OCI-LY1 (cell line): ENCODE measurements around the gene PACSIN2.
"Not testable (repeated sequence)": the region's sequence is repeated elsewhere in the genome, so short reads cannot be mapped to it uniquely, and the experiment has no call there.

Source experiments
- H2AFZ ChIP-seq: fragments of 200-600 bp; sonication (generic), shearing (Covaris generic); 2 replicates; pipeline ENCODE4 v1.6.0; 2014; ENCODE audit warnings: antibody characterized with exemption, mild to moderate bottlenecking, low read length
- H3F3A ChIP-seq: fragments of 200-600 bp; sonication (generic), shearing (Covaris generic); 2 replicates; pipeline ENCODE4 v1.6.0; 2014; ENCODE audit warnings: mild to moderate bottlenecking, antibody characterized with exemption, low read length, moderate library complexity; ENCODE audit not compliant: insufficient read depth
- H3K27ac ChIP-seq: fragments of 200-600 bp; sonication (generic); 2 replicates; pipeline ENCODE4 v1.5.1; 2014; ENCODE audit warnings: low read length, mixed run types, mild to moderate bottlenecking, low read depth; ENCODE audit not compliant: poor library complexity, severe bottlenecking
- H3K27me3 ChIP-seq: fragments of 200-600 bp; sonication (generic); 2 replicates; pipeline ENCODE4 v1.6.0; 2014; ENCODE audit warnings: antibody characterized with exemption, mild to moderate bottlenecking, low read length, moderate library complexity; ENCODE audit not compliant: insufficient read depth
- H3K36me3 ChIP-seq: fragments of 200-600 bp; sonication (generic); 2 replicates; pipeline ENCODE4 v1.6.1; 2014; ENCODE audit warnings: mild to moderate bottlenecking, antibody characterized with exemption, low read length, moderate library complexity, mixed read lengths; ENCODE audit not compliant: insufficient read depth
- H3K4me1 ChIP-seq: fragments of 200-600 bp; sonication (generic); 2 replicates; pipeline ENCODE4 v1.5.1; 2014; ENCODE audit warnings: mild to moderate bottlenecking, low read length, moderate library complexity; ENCODE audit not compliant: insufficient read depth, severe bottlenecking
- H3K4me2 ChIP-seq: fragments of 200-600 bp; sonication (generic), shearing (Covaris generic); 2 replicates; pipeline ENCODE4 v1.6.1; 2014; ENCODE audit warnings: low read length
- H3K4me3 ChIP-seq: fragments of 200-600 bp; sonication (generic); 2 replicates; pipeline ENCODE4 v1.5.1; 2014; ENCODE audit warnings: low read length, low read depth, mild to moderate bottlenecking, mixed read lengths; ENCODE audit not compliant: poor library complexity, severe bottlenecking
- H3K79me2 ChIP-seq: fragments of 200-600 bp; shearing (Covaris generic); 2 replicates; pipeline ENCODE4 v1.6.1; 2016; ENCODE audit warnings: mixed run types, low read length, mixed read lengths; ENCODE audit not compliant: insufficient read depth
- H3K9ac ChIP-seq: fragments of 200-600 bp; sonication (generic), shearing (Covaris generic); 2 replicates; pipeline ENCODE4 v1.6.1; 2014; ENCODE audit warnings: mild to moderate bottlenecking, low read length, mixed read lengths
- H3K9me2 ChIP-seq: fragments of 200-600 bp; sonication (generic), shearing (Covaris generic); 2 replicates; pipeline ENCODE4 v1.6.1; 2014; ENCODE audit warnings: low read depth, mild to moderate bottlenecking, low read length, mixed read lengths
- H3K9me3 ChIP-seq: fragments of 200-600 bp; shearing (Covaris generic); 2 replicates; pipeline ENCODE4 v1.6.1; 2014; ENCODE audit warnings: low read length, mixed read lengths
- H4K20me1 ChIP-seq: fragments of 200-600 bp; sonication (generic), shearing (Covaris generic); 2 replicates; pipeline ENCODE4 v1.6.0; 2016; ENCODE audit warnings: mild to moderate bottlenecking, low read length; ENCODE audit not compliant: insufficient read depth
- CTCF ChIP-seq: fragments of 200-600 bp; sonication (generic), shearing (Covaris generic); IDR thresholded peaks from 2 replicates; pipeline ENCODE4 v1.5.1; 2017; ENCODE audit warnings: mild to moderate bottlenecking, antibody characterized with exemption, low read length, moderate library complexity, mixed read lengths
- EZH2 ChIP-seq: fragments of 200-600 bp; sonication (generic), shearing (Covaris generic); IDR thresholded peaks from 2 replicates; pipeline ENCODE4 v1.8.0; 2017; ENCODE audit warnings: borderline replicate concordance, mixed run types, mild to moderate bottlenecking, antibody characterized with exemption, low read length, moderate library complexity, mixed read lengths

Gene PACSIN2

GRCh38 chr22:43018615-43019014 is 3.7 kb upstream of the PACSIN2 start:
- H3K4me2 ChIP-seq, result no peak overlapping the region
- H3K9me3 ChIP-seq, result no peaks in the 10 kb centered on the region
- H3K27ac ChIP-seq, result no peak overlapping the region
- no peak overlapping the region for H2AFZ ChIP-seq
- no peaks in the 10 kb centered on the region for H3K27me3 ChIP-seq
- no peaks in the 10 kb centered on the region for H3K36me3 ChIP-seq
- TF ChIP-seq EZH2 (no peak), CTCF (no peak)
- no peak overlapping the region for H3K9ac ChIP-seq
- H3F3A ChIP-seq, result no peaks in the 10 kb centered on the region
- no peaks in the 10 kb centered on the region for H3K79me2 ChIP-seq
- no peaks in the 10 kb centered on the region for H4K20me1 ChIP-seq
- H3K9me2 ChIP-seq, result no peaks in the 10 kb centered on the region
- H3K4me1 ChIP-seq, result peaks cover 16% of the 10 kb centered on the region
- no peak overlapping the region for H3K4me3 ChIP-seq

- no peaks in the 10 kb centered on the region for H3K79me2 ChIP-seq
- no peak overlapping the region for H2AFZ ChIP-seq
- no peaks in the 10 kb centered on the region for H3K36me3 ChIP-seq
- no peak overlapping the region for H3K4me3 ChIP-seq
- no peak overlapping the region for H3K9ac ChIP-seq
- H3K9me3 ChIP-seq, result no peaks in the 10 kb centered on the region
- H4K20me1 ChIP-seq, result no peaks in the 10 kb centered on the region
- H3K27ac ChIP-seq, result no peak overlapping the region
- TF ChIP-seq EZH2 (no peak), CTCF (no peak)
- no peaks in the 10 kb centered on the region for H3K9me2 ChIP-seq
- peaks cover 21% of the 10 kb centered on the region for H3K4me1 ChIP-seq
- no peak overlapping the region for H3K4me2 ChIP-seq
- H3F3A ChIP-seq, result no peaks in the 10 kb centered on the region
- no peaks in the 10 kb centered on the region for H3K27me3 ChIP-seq
Observed at GRCh38 chr22:43017525-43018460, 2.8 kb upstream of the PACSIN2 start.

GRCh38 chr22:43016150-43016549 is 1.2 kb upstream of the PACSIN2 start:
- H3K4me2 ChIP-seq, H3K36me3 ChIP-seq, H2AFZ ChIP-seq, H3K27me3 ChIP-seq, H3K9me2 ChIP-seq, H3K9ac ChIP-seq, H3F3A ChIP-seq, H4K20me1 ChIP-seq, H3K9me3 ChIP-seq, H3K27ac ChIP-seq, H3K4me3 ChIP-seq, H3K79me2 ChIP-seq: not testable (repeated sequence)
- H3K4me1 ChIP-seq, result peaks cover 21% of the 10 kb centered on the region
